Measurements from ENCODE around the gene RNF10. TPM values are rescaled to one million over a fixed set of nuclear protein-coding genes. Genes with fewer than 3 reads are reported as not detected.
A peak's percentile ranks its signal among the peaks of the same experiment; 100 is the strongest.

The RNF10 gene
- total and polyA plus RNA-seq, 10 of the 15 experiments (the other 5 are each of a cell fraction or from before 2014, with no cell fraction given): 48.2 to 127 (median 64.5) TPM

- no peak for TF ChIP-seq USF2 (IDR thresholded peaks at IDR 0.05; ENCODE audit: borderline replicate concordance, low read depth, low read length)
- no peak for TF ChIP-seq MEF2B (IDR thresholded peaks at IDR 0.05; ENCODE audit: partially characterized antibody, poor library complexity, severe bottlenecking)
- TF ChIP-seq ETV6 (conservative IDR thresholded peaks at IDR 0.05 in 1 of 2, IDR thresholded peaks at IDR 0.05 in 1 of 2; ENCODE audit: borderline replicate concordance in 1 of 2, low read depth in 1 of 2): no peak
- TF ChIP-seq SREBF2 (IDR thresholded peaks at IDR 0.05; ENCODE audit: low read length): no peak
- no peak for TF ChIP-seq FOXM1 (IDR thresholded peaks at IDR 0.05; ENCODE audit: low read depth, low read length)
- TF ChIP-seq SIN3A (IDR thresholded peaks at IDR 0.05; ENCODE audit: low read depth, low read length): 0 out of 2 replicates have a peak, but pooled peaks have one; percentile 19
- no peak for TF ChIP-seq BRCA1 (IDR thresholded peaks at IDR 0.05; ENCODE audit: low read depth, low read length)
- no peak for TF ChIP-seq REST (IDR thresholded peaks at IDR 0.05; ENCODE audit: low read depth, low read length)
- no peak for TF ChIP-seq HDAC2 (IDR thresholded peaks at IDR 0.05)
- no peak for TF ChIP-seq MLLT1 (IDR thresholded peaks at IDR 0.05)
- no peak for TF ChIP-seq POLR2AphosphoS5 (IDR thresholded peaks at IDR 0.05; ENCODE audit: low read length)
- TF ChIP-seq NFIC (IDR thresholded peaks at IDR 0.05; ENCODE audit: low read depth, low read length): no peak
- peak; percentile 18 for TF ChIP-seq DPF2 (IDR thresholded peaks at IDR 0.05)
These were observed 823 bp downstream of the RNF10 start (continued) for GRCh38 chr12:120534703-120535655.

All from GM12878 (cell line).